HEK293 (cell line): ENCODE results near the gene CCNK.

Experiments
- CTCF ChIA-PET: fragments of 350-600 bp; formaldehyde crosslinking; extraction: SDS; loops from one replicate; lab custom pipeline; 2021; ENCODE audit warnings: antibody characterized with exemption; lab: Yijun Ruan, JAX
- POLR2A ChIA-PET: fragments of 300-600 bp; formaldehyde crosslinking; extraction: SDS; loops from one replicate; lab custom pipeline; 2020; ENCODE audit warnings: antibody characterized with exemption, inconsistent platforms; lab: Yijun Ruan, JAX
- H3K27ac ChIP-seq: fragments of 200-500 bp; sonication (Bioruptor generic); 2 replicates; pipeline ENCODE4 v1.5.1; 2014; ENCODE audit warnings: low read depth, low read length, control low read depth, inconsistent platforms; ENCODE audit errors: extremely low read depth
- H3K36me3 ChIP-seq, 2 experiments: fragments of 200-500 bp in 1 of 2; sonication (Bioruptor generic) in 1 of 2; 1 replicate in 1 of 2; 2 replicates in 1 of 2; pipeline ENCODE4 v1.5.1; 2014 to 2017; ENCODE audit warnings: inconsistent platforms in 2 of 2, low read length in 2 of 2; ENCODE audit not compliant: control insufficient read depth in 2 of 2, insufficient read depth in 1 of 2
- H3K4me1 ChIP-seq: fragments of 200-500 bp; sonication (Bioruptor generic); 2 replicates; pipeline ENCODE4 v1.5.1; 2014; ENCODE audit warnings: mild to moderate bottlenecking, low read length, inconsistent platforms; ENCODE audit not compliant: control insufficient read depth, insufficient read depth
- H3K4me3 ChIP-seq: 2 replicates; pipeline ENCODE4 v1.5.1; 2011; ENCODE audit warnings: low read depth, mild to moderate bottlenecking, control low read depth, low read length, moderate library complexity
- H3K9me3 ChIP-seq: fragments of 200-500 bp; sonication (Bioruptor generic); 2 replicates; pipeline ENCODE4 v1.5.1; 2014; ENCODE audit warnings: low read depth, low read length, inconsistent platforms; ENCODE audit not compliant: control insufficient read depth, insufficient read depth
- GLIS1 ChIP-seq: fragments of 450-650 bp; formaldehyde crosslinking; IDR thresholded peaks from 2 replicates; pipeline ENCODE4 v1.5.1; 2016; ENCODE audit warnings: missing biosample characterization, missing genetic modification characterization
- KLF10 ChIP-seq: fragments of 450-650 bp; IDR thresholded peaks from 2 replicates; pipeline ENCODE4 v1.5.1; 2018; ENCODE audit warnings: missing biosample characterization, mild to moderate bottlenecking, missing genetic modification characterization
- KLF8 ChIP-seq: fragments of 450-650 bp; formaldehyde crosslinking; IDR thresholded peaks from 2 replicates; pipeline ENCODE4 v1.5.1; 2016; ENCODE audit warnings: missing biosample characterization, missing genetic modification characterization
- KLF9 ChIP-seq: fragments of 450-650 bp; formaldehyde crosslinking; IDR thresholded peaks from 2 replicates; pipeline ENCODE4 v1.5.1; 2016; ENCODE audit warnings: missing biosample characterization, missing genetic modification characterization, low read depth
- ZFHX2 ChIP-seq: fragments of 450-650 bp; formaldehyde crosslinking; conservative IDR thresholded peaks from 2 replicates; pipeline ENCODE4 v1.5.1; 2016; ENCODE audit warnings: missing biosample characterization, missing genetic modification characterization
- ZFP41 ChIP-seq: fragments of 450-650 bp; formaldehyde crosslinking; IDR thresholded peaks from 2 replicates; pipeline ENCODE4 v1.5.1; 2016; ENCODE audit warnings: missing biosample characterization, missing genetic modification characterization, borderline replicate concordance
- ZNF112 ChIP-seq: fragments of 450-650 bp; formaldehyde crosslinking; IDR thresholded peaks from 2 replicates; pipeline ENCODE4 v1.5.0; 2017; ENCODE audit warnings: missing biosample characterization, missing genetic modification characterization
- ZNF398 ChIP-seq: fragments of 450-650 bp; formaldehyde crosslinking; IDR thresholded peaks from 2 replicates; pipeline ENCODE4 v1.5.1; 2017; ENCODE audit warnings: missing biosample characterization, missing genetic modification characterization
- ZNF404 ChIP-seq: fragments of 450-650 bp; formaldehyde crosslinking; IDR thresholded peaks from 2 replicates; pipeline ENCODE4 v1.5.1; 2017; ENCODE audit warnings: missing biosample characterization, missing genetic modification characterization
- ZNF501 ChIP-seq: fragments of 450-650 bp; formaldehyde crosslinking; IDR thresholded peaks from 2 replicates; pipeline ENCODE4 v1.5.1; 2016; ENCODE audit warnings: missing biosample characterization, missing genetic modification characterization
- ZNF785 ChIP-seq: fragments of 450-650 bp; formaldehyde crosslinking; IDR thresholded peaks from 2 replicates; pipeline ENCODE4 v1.5.1; 2016; ENCODE audit warnings: missing biosample characterization, missing genetic modification characterization
- ZNF791 ChIP-seq: fragments of 450-650 bp; formaldehyde crosslinking; IDR thresholded peaks from 2 replicates; pipeline ENCODE4 v1.5.1; 2016; ENCODE audit warnings: missing biosample characterization, missing genetic modification characterization

CCNK gene

GRCh38 chr14:99503848-99504453, 22.7 kb downstream of the CCNK start:
- Histone ChIP-seq H3K9me3 (no peaks in the 10 kb centered on the region), H3K4me1 (no peaks in the 10 kb centered on the region), H3K4me3 (no peak overlapping the region), H3K27ac (no peak overlapping the region), H3K36me3 (peaks cover 48 to 96% of the 10 kb centered on the region in 2 experiments)
- CTCF ChIA-PET: interaction anchor here (0.6 to 1.5 kb wide), 2 partner anchors 9 to 13 kb away, joined by 3 read pairs; no protein-coding TSS in a partner anchor
- POLR2A ChIA-PET: interaction anchor here (1.4 kb wide), 1 partner anchor 23 kb away, joined by 3 read pairs; the partner anchor contains the start of gene SETD3
- no peak for TF ChIP-seq ZNF398
- TF ChIP-seq KLF8 (tag by site-specific recombination): no peak

- Histone ChIP-seq H3K27ac (no peak overlapping the region), H3K36me3 (peaks cover 45 to 98% of the 10 kb centered on the region in 2 experiments), H3K4me1 (no peaks in the 10 kb centered on the region), H3K9me3 (no peaks in the 10 kb centered on the region), H3K4me3 (no peak overlapping the region)
- TF ChIP-seq KLF9 (tag by site-specific recombination): no peak
- no peak for TF ChIP-seq KLF10 (tag by site-specific recombination)
- ChIA-PET POLR2A (no interaction called here), CTCF (interaction anchor here (1.5 kb wide), 1 partner anchor 10 kb away, joined by 3 read pairs; no protein-coding TSS in a partner anchor)
Observed at GRCh38 chr14:99505089-99505488, 23.9 kb downstream of the CCNK start.

DNA sequence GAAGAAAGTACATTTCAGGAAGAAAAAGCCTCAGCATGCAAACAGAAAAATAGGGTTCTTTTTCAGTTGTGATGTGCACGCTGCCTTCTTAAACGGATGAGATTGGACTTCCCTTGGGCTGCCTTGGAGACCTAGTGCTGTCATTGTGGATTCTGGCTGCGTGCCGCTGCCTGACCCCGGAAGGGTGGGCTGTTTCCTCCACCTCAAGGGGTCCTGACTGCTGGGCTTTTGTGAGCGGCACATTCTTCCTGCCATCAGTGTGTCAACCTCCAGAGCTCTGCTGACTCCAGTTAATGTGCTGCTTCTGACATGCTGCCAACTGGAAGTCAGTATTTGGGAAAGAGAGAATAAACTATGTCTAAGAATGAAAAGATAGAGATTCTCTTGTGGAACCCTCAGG, 25.1 kb downstream of the CCNK start:
- no peaks in the 10 kb centered on the region for H3K4me1 ChIP-seq
- TF ChIP-seq ZNF501 (no peak), ZNF785 (tag by site-specific recombination) (no peak), ZNF791 (tag by site-specific recombination) (no peak), ZFHX2 (tag by site-specific recombination) (no peak), ZNF404 (no peak)
- TF ChIP-seq, all 188 proteins: peak for 0
- POLR2A ChIA-PET: no interaction called here
- H3K27ac ChIP-seq: no peak overlapping the region
- H3K4me3 ChIP-seq: no peak overlapping the region
- no peaks in the 10 kb centered on the region for H3K9me3 ChIP-seq
- H3K36me3 ChIP-seq: peaks cover 41 to 91% of the 10 kb centered on the region in 2 experiments
- CTCF ChIA-PET: no interaction called here

GRCh38 chr14:99507860-99508640, 26.8 kb downstream of the CCNK start:
- POLR2A ChIA-PET: no interaction called here
- H3K4me3 ChIP-seq: no peak overlapping the region
- no peak overlapping the region for H3K27ac ChIP-seq
- peak; percentile 28; the same call in 1 of the 2 replicates for TF ChIP-seq GLIS1
- TF ChIP-seq ZNF112 (tag by site-specific recombination): no peak
- TF ChIP-seq ZFP41: no peak
- TF ChIP-seq, all 188 proteins: peak for 1
- Histone ChIP-seq H3K36me3 (peaks cover 36 to 91% of the 10 kb centered on the region in 2 experiments), H3K9me3 (no peaks in the 10 kb centered on the region), H3K4me1 (no peaks in the 10 kb centered on the region)
- CTCF ChIA-PET: no interaction called here
